NCI-H748 (cell line): ENCODE results near the gene NDUFB5.
A peak's percentile ranks its signal among the peaks of the same experiment; 100 is the strongest.
"Not testable (repeated sequence)": the region's sequence is repeated elsewhere in the genome, so short reads cannot be mapped to it uniquely, and the experiment has no call there.

Source experiments
- DNase-seq: peaks from one replicate; lab custom pipeline; 2025; ENCODE audit not compliant: unreplicated experiment; lab: John Stamatoyannopoulos, UW

Gene NDUFB5

GRCh38 chr3:179630753-179631451 is 26.3 kb downstream of the NDUFB5 start:
- no peak for DNase-seq

GRCh38 chr3:179640469-179640868 is 35.9 kb downstream of the NDUFB5 start:
- DNase-seq: no peak

GRCh38 chr3:179642871-179643270 is 38.3 kb downstream of the NDUFB5 start:
- no peak for DNase-seq

GRCh38 chr3:179643837-179644236 is 39.2 kb downstream of the NDUFB5 start:
- DNase-seq: not testable (repeated sequence)

GRCh38 chr3:179646177-179646576 is 41.6 kb downstream of the NDUFB5 start:
- DNase-seq: no peak

GRCh38 chr3:179651687-179652446 is 47.3 kb downstream of the NDUFB5 start:
- peak; percentile 22 for DNase-seq

- DNase-seq: peak; percentile 81
Measured at GRCh38 chr3:179652447-179653095, 48.0 kb downstream of the NDUFB5 start, which contains the start of gene USP13. Gene USP13, plus strand, starts transcription at chr3:179653040. Its CDS starts 186 bp downstream, at chr3:179653226.

GRCh38 chr3:179653096-179653797 is 48.7 kb downstream of the NDUFB5 start:
- peak; percentile 84 for DNase-seq

GRCh38 chr3:179655236-179655635 is 50.6 kb downstream of the NDUFB5 start:
- DNase-seq: no peak

GRCh38 chr3:179658606-179659005 is 54.0 kb downstream of the NDUFB5 start:
- no peak for DNase-seq

GRCh38 chr3:179660872-179661271 is 56.3 kb downstream of the NDUFB5 start:
- no peak for DNase-seq

- DNase-seq: no peak
Measured at GRCh38 chr3:179661777-179662176, 57.2 kb downstream of the NDUFB5 start.

- DNase-seq: no peak
Measured at GRCh38 chr3:179663093-179663492, 58.5 kb downstream of the NDUFB5 start.

GRCh38 chr3:179666030-179666429 is 61.4 kb downstream of the NDUFB5 start:
- no peak for DNase-seq

GRCh38 chr3:179666436-179667035 is 61.9 kb downstream of the NDUFB5 start:
- no peak for DNase-seq

- DNase-seq: no peak
Measured at GRCh38 chr3:179668429-179668828, 63.8 kb downstream of the NDUFB5 start.

- no peak for DNase-seq
Measured at GRCh38 chr3:179670311-179670710, 65.7 kb downstream of the NDUFB5 start.

GRCh38 chr3:179671309-179671708 is 66.7 kb downstream of the NDUFB5 start:
- DNase-seq: no peak

- DNase-seq: peak; percentile 13
Measured at GRCh38 chr3:179671747-179672242, 67.2 kb downstream of the NDUFB5 start.

- DNase-seq: no peak
Measured at GRCh38 chr3:179672918-179673317, 68.3 kb downstream of the NDUFB5 start.

- DNase-seq: no peak
Measured at GRCh38 chr3:179673523-179673922, 68.9 kb downstream of the NDUFB5 start.
